HG02588 (cell line): ENCODE measurements around the gene ZNF570.
A peak's percentile ranks its signal among the peaks of the same experiment; 100 is the strongest.

Experiments used
- ATAC-seq: cut with Tn5 transposase; IDR thresholded peaks from one replicate; pipeline ENCODE4 v1.9.1; 2021; ENCODE audit warnings: mild to moderate bottlenecking, moderate library complexity; ENCODE audit not compliant: unreplicated experiment

ZNF570 gene

GRCh38 chr19:37468961-37469777 is at the start of gene ZNF570:
Gene ZNF570 (plus strand): TSS chr19:37469356. CDS start chr19:37470355, 999 bp downstream.
- ATAC-seq: peak; percentile 66

GRCh38 chr19:37452500-37453245 is 16.5 kb upstream of the ZNF570 start:
- ATAC-seq: no peak

- no peak for ATAC-seq
These were observed 2.8 kb upstream of the ZNF570 start for GRCh38 chr19:37466277-37466797.

GRCh38 chr19:37466798-37467607 is 2.2 kb upstream of the ZNF570 start, which contains the start of gene ZNF569:
Gene ZNF569 (minus strand): TSS chr19:37467444. CDS start chr19:37444921, 22,523 bp downstream.
- peak; percentile 58 for ATAC-seq

GRCh38 chr19:37467608-37468090 is 1.5 kb upstream of the ZNF570 start:
- no peak for ATAC-seq

GRCh38 chr19:37470216-37470615 is 1.1 kb downstream of the ZNF570 start:
- ATAC-seq: no peak

DNA sequence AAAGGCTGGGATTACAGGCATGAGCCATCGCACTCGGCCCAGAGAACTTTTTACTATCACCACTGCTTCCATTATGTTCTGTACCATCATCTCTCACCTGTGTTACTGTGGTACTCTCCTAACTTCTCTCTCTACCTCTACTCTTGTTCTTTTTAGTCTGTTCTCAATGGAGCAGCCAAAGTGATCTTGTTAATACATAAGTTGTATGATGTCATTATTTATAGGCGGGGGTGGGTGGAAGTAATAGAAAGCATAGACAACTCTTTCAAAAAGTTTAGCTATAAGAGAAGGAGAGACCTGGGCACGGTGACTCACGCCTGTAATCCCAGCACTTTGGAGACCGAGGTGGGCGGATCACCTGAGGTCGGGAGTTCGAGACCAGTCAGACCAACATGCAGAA is 3.0 kb downstream of the ZNF570 start:
- ATAC-seq: no peak

DNA sequence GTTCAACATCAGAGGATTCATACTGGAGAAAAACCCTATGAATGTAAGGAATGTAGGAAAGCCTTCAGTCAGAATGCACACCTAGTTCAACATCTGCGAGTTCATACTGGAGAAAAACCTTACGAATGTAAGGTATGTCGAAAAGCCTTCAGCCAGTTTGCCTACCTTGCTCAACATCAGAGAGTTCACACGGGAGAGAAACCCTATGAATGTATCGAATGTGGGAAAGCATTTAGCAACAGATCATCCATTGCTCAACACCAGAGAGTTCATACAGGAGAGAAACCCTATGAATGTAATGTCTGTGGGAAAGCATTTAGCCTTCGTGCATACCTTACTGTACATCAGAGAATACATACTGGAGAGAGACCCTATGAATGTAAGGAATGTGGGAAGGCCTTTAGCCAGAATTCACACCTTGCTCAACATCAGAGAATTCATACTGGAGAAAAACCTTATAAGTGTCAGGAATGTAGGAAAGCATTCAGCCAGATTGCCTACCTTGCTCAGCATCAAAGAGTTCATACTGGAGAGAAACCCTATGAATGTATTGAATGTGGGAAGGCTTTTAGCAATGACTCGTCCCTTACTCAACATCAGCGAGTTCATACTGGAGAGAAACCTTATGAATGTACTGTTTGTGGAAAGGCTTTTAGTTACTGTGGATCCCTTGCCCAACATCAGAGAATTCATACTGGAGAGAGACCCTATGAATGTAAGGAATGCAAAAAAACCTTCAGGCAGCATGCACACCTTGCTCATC is 15.4 kb downstream of the ZNF570 start:
- no peak for ATAC-seq

- ATAC-seq: no peak
These were observed 23.1 kb downstream of the ZNF570 start for GRCh38 chr19:37492213-37492612.

- no peak for ATAC-seq
These were observed 36.8 kb downstream of the ZNF570 start for GRCh38 chr19:37505958-37506386.

DNA sequence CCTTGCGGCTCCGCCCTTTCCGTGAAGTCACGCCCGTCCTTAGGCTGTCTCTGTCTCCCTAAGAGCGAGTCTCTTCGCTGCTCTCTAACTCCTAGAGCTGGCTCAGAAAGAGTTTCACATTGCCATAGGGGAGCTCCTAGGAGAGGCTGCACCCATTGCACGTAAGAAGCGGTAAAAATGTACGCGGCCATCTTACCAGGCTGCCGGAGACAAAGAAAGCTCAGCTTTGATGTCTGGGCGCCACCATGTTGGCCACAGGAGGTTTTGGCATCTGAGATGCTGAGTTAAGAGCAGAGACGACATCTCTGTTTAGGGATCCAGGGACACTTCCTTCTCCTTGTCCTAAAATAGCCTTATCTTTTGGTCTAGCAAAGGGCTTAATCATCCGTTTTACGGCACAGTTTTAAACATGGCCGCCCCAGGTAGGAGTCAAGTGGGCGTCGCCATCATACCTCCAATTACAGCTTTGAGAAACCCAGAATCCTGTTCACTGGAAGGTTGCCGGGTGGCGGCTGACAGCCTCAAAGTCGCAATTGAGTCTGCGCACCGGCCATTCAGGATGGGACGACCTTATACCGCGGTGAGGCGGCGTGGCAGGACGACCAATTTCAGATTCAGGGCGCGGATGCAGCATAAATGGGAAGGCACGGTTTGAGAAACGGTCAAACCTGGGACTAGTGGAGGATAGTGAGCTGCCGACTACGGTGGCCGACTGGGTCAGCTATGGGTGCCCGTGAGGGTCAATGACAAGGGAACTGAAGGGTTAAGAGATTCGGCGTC is 37.4 kb downstream of the ZNF570 start, which contains the start of gene ZNF793:
Gene ZNF793 (plus strand): TSS at position 553 of the 780 bp plus-strand sequence. CDS start 16,501 bp downstream, outside the sequence.
- ATAC-seq: peak; percentile 63

- no peak for ATAC-seq
These were observed 38.0 kb downstream of the ZNF570 start for GRCh38 chr19:37507167-37507464.

DNA sequence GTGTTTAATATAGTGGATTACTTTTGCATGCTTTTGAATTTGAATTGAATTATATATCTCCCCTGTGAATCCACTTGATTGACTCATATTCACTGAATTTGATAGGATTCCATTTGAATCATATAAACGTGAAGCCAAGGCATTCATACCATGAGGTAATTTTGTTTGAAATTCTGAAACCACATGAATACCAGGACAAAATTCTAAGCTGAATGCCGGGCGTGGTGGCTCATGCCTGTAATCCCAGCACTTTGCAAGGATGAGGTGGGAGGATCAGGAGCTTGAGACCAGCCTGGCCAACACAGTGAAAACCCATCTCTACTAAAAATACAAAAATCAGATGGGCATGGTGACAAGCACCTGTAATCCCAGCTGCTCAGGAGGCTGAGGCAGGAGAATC is 42.0 kb downstream of the ZNF570 start:
- no peak for ATAC-seq

DNA sequence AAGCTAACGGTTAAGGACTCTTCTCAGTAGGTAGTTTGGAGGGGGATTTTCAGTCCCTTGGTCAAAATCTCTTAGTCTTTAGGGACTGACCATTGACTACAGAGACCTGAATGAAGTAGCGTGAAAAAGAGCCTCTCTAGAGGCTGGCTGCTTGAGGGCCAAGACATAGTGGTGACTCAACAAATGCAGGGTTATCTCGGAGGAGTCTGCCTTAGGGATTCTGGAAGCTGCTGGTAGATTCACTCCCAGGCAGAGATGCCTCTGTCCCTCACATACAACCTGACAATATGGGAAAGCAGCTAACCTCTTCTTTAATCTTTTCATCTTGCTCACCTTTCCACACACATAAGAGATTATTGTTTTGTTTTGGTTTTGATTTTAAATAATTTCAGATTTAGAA is 42.7 kb downstream of the ZNF570 start:
- no peak for ATAC-seq

GRCh38 chr19:37513397-37513796 is 44.2 kb downstream of the ZNF570 start:
- ATAC-seq: no peak

GRCh38 chr19:37519890-37520289 is 50.7 kb downstream of the ZNF570 start:
- no peak for ATAC-seq

DNA sequence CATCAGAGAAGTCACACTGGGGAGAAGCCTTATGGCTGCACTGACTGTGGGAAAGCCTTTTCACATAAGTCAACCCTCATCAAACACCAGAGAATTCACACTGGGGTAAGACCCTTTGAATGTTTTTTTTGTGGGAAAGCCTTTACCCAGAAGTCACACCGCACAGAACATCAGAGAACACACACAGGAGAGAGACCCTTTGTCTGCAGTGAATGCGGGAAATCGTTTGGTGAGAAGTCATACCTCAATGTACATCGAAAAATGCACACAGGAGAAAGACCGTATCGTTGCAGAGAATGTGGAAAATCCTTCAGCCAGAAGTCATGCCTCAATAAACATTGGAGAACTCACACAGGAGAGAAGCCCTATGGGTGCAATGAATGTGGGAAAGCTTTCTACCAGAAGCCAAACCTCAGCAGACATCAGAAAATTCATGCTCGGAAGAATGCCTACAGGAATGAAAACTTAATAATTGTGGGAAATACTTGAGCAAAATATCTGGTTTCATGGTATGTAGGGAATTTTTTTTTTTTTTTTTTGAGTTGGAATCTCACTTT is 68.3 kb downstream of the ZNF570 start:
- no peak for ATAC-seq
